Epithelial cell of proximal tubule (primary cell): ENCODE data around the gene REXO1. TPM values are rescaled to one million over a fixed set of nuclear protein-coding genes. Genes with fewer than 3 reads are reported as not detected.

Experiments
- DNase-seq: peaks from one replicate; pipeline ENCODE4 v3.0.0-alpha.2; 2011; ENCODE audit warnings: low read depth
- H3K4me3 ChIP-seq: 2 replicates; pipeline ENCODE4 v1.5.1; 2011; ENCODE audit warnings: low read depth, mild to moderate bottlenecking, low read length
- CTCF ChIP-seq: conservative IDR thresholded peaks from 2 replicates; pipeline ENCODE4 v1.5.1; 2012; ENCODE audit warnings: low read depth, mild to moderate bottlenecking, low read length
- total RNA-seq: library from RNA; depleted of rRNA; stranded (reverse); fragments of >200 nt; gene quantifications from 2 replicates; pipeline ENCODE4 v1.2.3, GENCODE V29; 2015

The REXO1 gene
- total RNA-seq, 1 donor from 2014 or later = 18.4 TPM

DNA sequence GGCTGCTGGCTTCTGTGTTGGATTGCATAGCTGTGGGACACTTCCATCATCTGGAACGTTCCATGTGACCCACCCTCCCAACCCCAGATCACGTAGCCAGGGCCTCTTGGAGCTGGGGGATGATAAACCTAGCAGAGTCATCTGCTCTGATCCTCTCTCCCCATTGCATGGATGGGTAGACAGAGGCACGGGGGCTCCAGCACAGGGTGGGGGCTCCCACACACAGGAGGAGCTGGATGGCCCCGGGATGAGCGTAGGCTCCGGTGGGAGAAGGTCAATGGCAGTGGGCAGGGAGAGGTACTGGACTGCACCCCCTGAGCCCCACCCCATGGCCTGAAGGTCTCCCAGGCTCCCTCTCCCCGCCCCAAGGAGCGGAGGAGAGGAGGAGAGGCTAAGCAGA is 61.6 kb downstream of the REXO1 start:
- DNase-seq = no peak
- no peak overlapping the region for H3K4me3 ChIP-seq
- TF ChIP-seq CTCF = no peak

GRCh38 chr19:1785310-1785709 is 63.0 kb downstream of the REXO1 start:
- no peak for TF ChIP-seq CTCF
- H3K4me3 ChIP-seq = no peak overlapping the region
- DNase-seq = no peak

DNA sequence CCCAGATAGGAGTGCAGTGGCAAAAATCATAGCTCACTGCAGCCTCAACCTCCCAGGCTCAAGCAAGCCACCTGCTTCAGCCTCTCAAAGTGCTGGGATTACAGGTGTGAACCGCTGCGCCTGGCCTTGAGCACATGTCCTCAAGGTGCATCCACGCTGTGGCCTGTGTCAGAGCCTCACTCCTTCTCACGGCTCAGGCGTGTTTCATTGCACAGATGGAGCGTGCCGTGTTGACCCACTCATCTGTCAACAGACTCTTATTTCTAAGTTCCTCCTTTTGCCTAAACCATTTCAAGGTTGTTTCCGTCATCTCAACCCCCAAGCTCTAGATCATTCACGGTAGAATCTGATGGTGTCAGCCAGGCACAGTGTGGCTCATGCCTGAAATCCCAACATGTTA is 64.4 kb downstream of the REXO1 start:
- H3K4me3 ChIP-seq = no peak overlapping the region
- no peak for DNase-seq
- TF ChIP-seq CTCF = no peak

GRCh38 chr19:1783354-1783753 is 64.9 kb downstream of the REXO1 start:
- no peak for TF ChIP-seq CTCF
- no peak overlapping the region for H3K4me3 ChIP-seq
- no peak for DNase-seq

GRCh38 chr19:1782521-1782920 is 65.8 kb downstream of the REXO1 start:
- no peak overlapping the region for H3K4me3 ChIP-seq
- no peak for DNase-seq
- no peak for TF ChIP-seq CTCF

DNA sequence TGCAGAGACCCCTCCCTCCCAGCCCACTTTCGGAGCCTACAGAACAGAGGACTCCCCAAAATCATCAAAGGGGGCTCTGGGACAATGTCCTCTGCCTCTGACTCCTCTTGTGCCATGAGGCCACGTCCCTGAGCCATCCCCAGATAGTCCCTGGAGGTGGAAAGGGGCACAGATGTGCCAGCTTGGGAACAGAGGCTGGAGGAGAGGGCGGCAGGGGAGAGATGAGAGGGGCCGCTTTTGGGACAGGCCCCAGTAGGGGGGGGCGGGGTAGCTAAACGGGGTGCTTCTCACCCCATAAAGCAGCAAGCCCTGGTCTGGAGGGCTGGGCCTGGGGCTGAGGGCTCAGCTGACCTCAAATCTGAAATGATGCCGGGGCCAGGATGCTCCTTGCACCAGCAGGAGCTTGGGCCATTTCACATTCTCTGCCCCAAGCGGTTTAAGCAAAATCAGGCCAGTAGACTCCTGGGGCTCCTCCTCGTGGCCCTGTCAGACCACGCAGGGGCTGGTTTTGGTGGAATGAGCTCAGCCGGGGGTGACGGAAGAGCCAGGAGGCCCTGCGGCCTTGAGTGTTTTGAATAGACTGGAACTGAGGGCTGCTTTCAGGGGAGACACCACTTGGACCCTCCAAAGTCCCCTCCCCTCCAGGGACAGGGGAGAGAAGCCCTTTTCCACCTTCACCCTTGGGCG is 67.9 kb downstream of the REXO1 start:
- H3K4me3 ChIP-seq = no peak overlapping the region
- peak; percentile 32 for TF ChIP-seq CTCF
- no peak for DNase-seq

DNA sequence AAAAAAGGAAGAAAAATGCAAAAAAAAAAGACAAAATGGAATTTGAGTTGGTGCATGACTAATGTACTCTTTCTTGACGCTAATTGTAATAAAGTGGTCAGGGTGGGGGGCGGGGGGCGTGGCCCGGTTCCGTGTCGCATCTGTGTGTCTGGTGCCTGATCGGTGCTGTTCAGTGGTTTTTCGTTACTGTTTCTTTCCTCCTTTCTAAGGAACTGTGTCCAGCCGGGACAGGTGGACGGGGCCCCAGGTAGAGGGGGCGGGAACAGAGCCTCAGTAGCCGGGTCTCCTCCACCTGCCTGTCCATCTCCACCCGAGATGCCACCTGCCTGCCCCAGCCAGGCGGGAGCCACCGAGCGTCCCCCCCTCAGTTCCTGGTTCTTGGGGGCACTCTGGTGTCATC is 68.7 kb downstream of the REXO1 start:
- TF ChIP-seq CTCF = no peak
- no peak overlapping the region for H3K4me3 ChIP-seq
- DNase-seq = no peak
